ENCODE measurements around the gene MID1.

MID1 gene

GRCh38 chrX:10576777-10577447, 43.5 kb downstream of the MID1 start:
- DNase-seq: no peak

- DNase-seq: no peak
Measured at GRCh38 chrX:10576186-10576585, 44.2 kb downstream of the MID1 start.

- DNase-seq: no peak
Measured at GRCh38 chrX:10574663-10575062, 45.7 kb downstream of the MID1 start.

- no peak for DNase-seq
Measured at GRCh38 chrX:10571260-10571659, 49.1 kb downstream of the MID1 start.

GRCh38 chrX:10570601-10571000, 49.8 kb downstream of the MID1 start:
- no peak for DNase-seq

- DNase-seq: no peak
Measured at GRCh38 chrX:10569946-10570345, 50.4 kb downstream of the MID1 start.

- no peak for DNase-seq
Measured at GRCh38 chrX:10568428-10568827, 52.0 kb downstream of the MID1 start.

GRCh38 chrX:10567136-10567535, 53.2 kb downstream of the MID1 start:
- no peak for DNase-seq

- DNase-seq: no peak
Measured at GRCh38 chrX:10566716-10567097, 53.7 kb downstream of the MID1 start.

GRCh38 chrX:10564484-10564883, 55.9 kb downstream of the MID1 start:
- DNase-seq: no peak

- no peak for DNase-seq
Measured at GRCh38 chrX:10557166-10557565, 63.2 kb downstream of the MID1 start.

- no peak for DNase-seq
Measured at GRCh38 chrX:10556405-10556804, 64.0 kb downstream of the MID1 start.

GRCh38 chrX:10555846-10556245, 64.5 kb downstream of the MID1 start:
- no peak for DNase-seq

- DNase-seq: no peak
Measured at GRCh38 chrX:10554612-10555270, 65.6 kb downstream of the MID1 start.

- no peak for DNase-seq
Measured at GRCh38 chrX:10549280-10549679, 71.1 kb downstream of the MID1 start.

- DNase-seq: no peak
Measured at GRCh38 chrX:10548688-10549087, 71.7 kb downstream of the MID1 start.

GRCh38 chrX:10545882-10546281, 74.5 kb downstream of the MID1 start:
- no peak for DNase-seq

GRCh38 chrX:10542586-10542985, 77.8 kb downstream of the MID1 start:
- no peak for DNase-seq

GRCh38 chrX:10538831-10539230, 81.6 kb downstream of the MID1 start:
- no peak for DNase-seq

- DNase-seq: no peak
Measured at GRCh38 chrX:10537308-10537707, 83.1 kb downstream of the MID1 start.

- DNase-seq: no peak
Measured at GRCh38 chrX:10536744-10537143, 83.6 kb downstream of the MID1 start.

- DNase-seq: no peak
Measured at GRCh38 chrX:10534611-10535010, 85.8 kb downstream of the MID1 start.

GRCh38 chrX:10533696-10534365, 86.6 kb downstream of the MID1 start:
- no peak for DNase-seq

- no peak for DNase-seq
Measured at GRCh38 chrX:10531927-10532326, 88.5 kb downstream of the MID1 start.
